ENCODE results near the gene SLC12A9. TPM values are rescaled to one million over a fixed set of nuclear protein-coding genes. Genes with fewer than 3 reads are reported as not detected.
"Not testable (repeated sequence)": the region's sequence is repeated elsewhere in the genome, so short reads cannot be mapped to it uniquely, and the experiment has no call there.

The SLC12A9 gene
- 10 to 100 TPM; 66.9 to 74.7 TPM for total RNA-seq
- polyA plus RNA-seq, result 1 to 10 TPM; 6.8 to 9.4 (median 8.0) TPM
- total RNA-seq, result 59.3 to 121 (median 90.9) reads per million in 6 experiments

GRCh38 chr7:100852048-100852872, at the start of gene SLC12A9:
Gene SLC12A9, plus strand, starts transcription at chr7:100852713. Its CDS starts 1,485 bp downstream, at chr7:100854198.
- POLR2A ChIA-PET, result interaction anchor here (0.6 to 4.4 kb wide), 18 partner anchors 9 to 770 kb away, joined by 3 to 33 read pairs (median 5); partner anchors contain the start of genes FBXO24, LRCH4, MOSPD3 and POP7
- peak; percentile 72 to 90 (median 83) for DNase-seq
- Mint-ChIP-seq H3K9me3 (no peaks in the 10 kb centered on the region), H3K27ac (peak within 1 kb of the TSS; percentile 79 to 98 (median 90)), H3K4me1 (peaks cover 12 to 39% (median 28%) of the 10 kb centered on the region in 4 donors), H3K36me3 (peaks cover 0 to 21% (median under 1%) of the 10 kb centered on the region in 3 donors), H3K27me3 (no peaks in the 10 kb centered on the region), H3K4me3 (peak within 1 kb of the TSS; percentile 87 to 95 (median 92))
- peak; percentile 92 to 95 for ATAC-seq

GRCh38 chr7:100802951-100803350, 49.6 kb upstream of the SLC12A9 start:
- Mint-ChIP-seq H3K4me1 (peaks cover 3 to 14% (median 14%) of the 10 kb centered on the region in 4 donors), H3K27ac (peak overlapping the region in 2 of 10 donors; percentile 46 to 79), H3K4me3 (no peak overlapping the region), H3K27me3 (peaks cover 0 to 9% (median 6%) of the 10 kb centered on the region in 5 donors), H3K9me3 (no peaks in the 10 kb centered on the region), H3K36me3 (peaks cover 0 to 19% (median 8%) of the 10 kb centered on the region in 3 donors)
- DNase-seq, result no peak
- POLR2A ChIA-PET, result interaction anchor here (1.0 kb wide), 1 partner anchor 24 kb away, joined by 7 read pairs; the partner anchor contains the start of gene EPHB4
- no peak for ATAC-seq

GRCh38 chr7:100803398-100804161, 48.9 kb upstream of the SLC12A9 start:
- H3K27me3 Mint-ChIP-seq, result peaks cover 0 to 6% (median 2%) of the 10 kb centered on the region in 5 donors
- POLR2A ChIA-PET, result interaction anchor here (1.0 kb wide), 1 partner anchor 23 kb away, joined by 7 read pairs; the partner anchor contains the start of gene EPHB4
- peak overlapping the region in 4 of 10 donors; percentile 33 to 69 (median 62) for H3K27ac Mint-ChIP-seq
- peaks cover 0 to 20% (median 8%) of the 10 kb centered on the region in 3 donors for H3K36me3 Mint-ChIP-seq
- no peaks in the 10 kb centered on the region for H3K9me3 Mint-ChIP-seq
- ATAC-seq, result peak in 1 of 2 donors; percentile 53
- DNase-seq, result peak in 3 of 10 donors; percentile 17 to 29 (median 18)
- H3K4me1 Mint-ChIP-seq, result peaks cover 3 to 14% (median 14%) of the 10 kb centered on the region in 4 donors
- H3K4me3 Mint-ChIP-seq, result peak overlapping the region in 1 of 10 donors; percentile 29

GRCh38 chr7:100804681-100805431, 47.7 kb upstream of the SLC12A9 start:
- Mint-ChIP-seq H3K4me1 (peaks cover 0 to 14% (median 10%) of the 10 kb centered on the region in 4 donors), H3K4me3 (no peak overlapping the region), H3K27ac (no peak overlapping the region), H3K36me3 (peaks cover 0 to 20% (median 8%) of the 10 kb centered on the region in 3 donors), H3K27me3 (no peaks in the 10 kb centered on the region), H3K9me3 (no peaks in the 10 kb centered on the region)
- POLR2A ChIA-PET, result interaction anchor here (0.7 kb wide), 2 partner anchors 85 to 260 kb away, joined by 3 to 4 read pairs; partner anchors contain the start of gene UFSP1
- no peak for ATAC-seq
- no peak for DNase-seq

- Mint-ChIP-seq H3K27me3 (no peaks in the 10 kb centered on the region), H3K4me1 (peaks cover 0 to 14% (median 8%) of the 10 kb centered on the region in 4 donors), H3K4me3 (no peak overlapping the region), H3K27ac (no peak overlapping the region), H3K9me3 (no peaks in the 10 kb centered on the region), H3K36me3 (peaks cover 0 to 28% (median 10%) of the 10 kb centered on the region in 3 donors)
- POLR2A ChIA-PET, result no interaction called here
- DNase-seq (no peak), ATAC-seq (no peak)
These were observed 46.2 kb upstream of the SLC12A9 start for GRCh38 chr7:100806276-100806675.

- H3K27ac Mint-ChIP-seq, H3K9me3 Mint-ChIP-seq, DNase-seq, H3K27me3 Mint-ChIP-seq, POLR2A ChIA-PET, ATAC-seq, H3K4me3 Mint-ChIP-seq: not testable (repeated sequence)
- Mint-ChIP-seq H3K4me1 (peaks cover 0 to 14% (median 8%) of the 10 kb centered on the region in 4 donors), H3K36me3 (peaks cover 0 to 33% (median 11%) of the 10 kb centered on the region in 3 donors)
These were observed 45.6 kb upstream of the SLC12A9 start for GRCh38 chr7:100806883-100807282.

GRCh38 chr7:100808354-100808875, 44.1 kb upstream of the SLC12A9 start:
- H3K4me1 Mint-ChIP-seq, result peaks cover 0 to 6% (median 5%) of the 10 kb centered on the region in 4 donors
- DNase-seq (no peak), ATAC-seq (no peak)
- H3K27me3 Mint-ChIP-seq, result no peaks in the 10 kb centered on the region
- no peak overlapping the region for H3K4me3 Mint-ChIP-seq
- H3K9me3 Mint-ChIP-seq, result no peaks in the 10 kb centered on the region
- no peak overlapping the region for H3K27ac Mint-ChIP-seq
- H3K36me3 Mint-ChIP-seq, result peaks cover 0 to 37% (median 15%) of the 10 kb centered on the region in 3 donors
- POLR2A ChIA-PET, result no interaction called here

- Mint-ChIP-seq H3K36me3 (peaks cover 0 to 44% (median 12%) of the 10 kb centered on the region in 3 donors), H3K9me3 (no peaks in the 10 kb centered on the region), H3K27me3 (no peaks in the 10 kb centered on the region), H3K4me3 (no peak overlapping the region), H3K4me1 (no peaks in the 10 kb centered on the region), H3K27ac (no peak overlapping the region)
- DNase-seq, result no peak
- no peak for ATAC-seq
- POLR2A ChIA-PET, result no interaction called here
These were observed 41.0 kb upstream of the SLC12A9 start for GRCh38 chr7:100811480-100811879.

- Mint-ChIP-seq H3K4me3 (no peak overlapping the region), H3K27ac (no peak overlapping the region), H3K4me1 (no peaks in the 10 kb centered on the region), H3K36me3 (peaks cover 0 to 35% (median 8%) of the 10 kb centered on the region in 3 donors), H3K27me3 (no peaks in the 10 kb centered on the region), H3K9me3 (no peaks in the 10 kb centered on the region)
- POLR2A ChIA-PET, result interaction anchor here (0.5 kb wide), 1 partner anchor 21 kb away, joined by 6 read pairs; no protein-coding TSS in a partner anchor
- no peak for DNase-seq
- ATAC-seq, result no peak
These were observed 39.8 kb upstream of the SLC12A9 start for GRCh38 chr7:100812729-100813128.

GRCh38 chr7:100816515-100816914, 36.0 kb upstream of the SLC12A9 start:
- not testable (repeated sequence) for H3K4me1 Mint-ChIP-seq, H3K9me3 Mint-ChIP-seq, DNase-seq, H3K27me3 Mint-ChIP-seq, H3K4me3 Mint-ChIP-seq, ATAC-seq, H3K27ac Mint-ChIP-seq
- peaks cover 0 to 31% (median 13%) of the 10 kb centered on the region in 3 donors for H3K36me3 Mint-ChIP-seq
- POLR2A ChIA-PET, result interaction anchor here (0.7 kb wide), 1 partner anchor 36 kb away, joined by 3 read pairs; no protein-coding TSS in a partner anchor

- Mint-ChIP-seq H3K36me3 (peaks cover 0 to 30% (median 13%) of the 10 kb centered on the region in 3 donors), H3K4me1 (no peaks in the 10 kb centered on the region), H3K27ac (no peak overlapping the region), H3K9me3 (no peaks in the 10 kb centered on the region), H3K4me3 (no peak overlapping the region), H3K27me3 (no peaks in the 10 kb centered on the region)
- POLR2A ChIA-PET, result interaction anchor here (0.7 kb wide), 2 partner anchors 37 to 118 kb away, joined by 3 to 7 read pairs; no protein-coding TSS in a partner anchor
- ATAC-seq, result no peak
- no peak for DNase-seq
These were observed 35.4 kb upstream of the SLC12A9 start for GRCh38 chr7:100817097-100817496.
